Adrenal gland (tissue), 12 donors: ENCODE data around the gene TPD52L1. TPM values are rescaled to one million over a fixed set of nuclear protein-coding genes. Genes with fewer than 3 reads are reported as not detected.

ENCODE experiments used
- DNase-seq, 7 donors: peaks; one replicate each; pipeline ENCODE4 v3.0.0-alpha.2; 2019 to 2020
- H3K27ac ChIP-seq, 5 donors: fragments of 200-600 bp; sonication (generic) in 4 of 5; 1 replicate in 3 of 5; 2 replicates in 2 of 5; pipeline versions ENCODE4 v1.5.1 to v1.8.0; 2016 to 2020; ENCODE audit warnings: mild to moderate bottlenecking in 1 of 5
- H3K27me3 ChIP-seq: fragments of 200-600 bp; 2 replicates; pipeline ENCODE4 v1.8.0; 2021
- H3K36me3 ChIP-seq, 2 donors: fragments of 200-600 bp; replicated peaks in 1 of 2; 1 replicate in 1 of 2; 2 replicates in 1 of 2; pipeline versions ENCODE4 v1.5.1 to v1.8.0; 2018 to 2022
- H3K4me1 ChIP-seq, 2 donors: fragments of 200-600 bp; replicated peaks in 1 of 2; 1 replicate in 1 of 2; 2 replicates in 1 of 2; pipeline versions ENCODE4 v1.5.1 to v1.8.0; 2018 to 2021
- H3K4me3 ChIP-seq, 4 donors: fragments of 200-600 bp; sonication (generic) in 3 of 4; one replicate each; pipeline ENCODE4 v1.5.1; 2016 to 2018
- H3K9me3 ChIP-seq, 3 donors: fragments of 200-600 bp; sonication (generic) in 1 of 3; replicated peaks in 1 of 3; 1 replicate in 2 of 3; 2 replicates in 1 of 3; pipeline versions ENCODE4 v1.5.1 to v1.8.0; 2016 to 2021
- POLR2A ChIP-seq, 2 donors: fragments of 450-650 bp; IDR thresholded peaks; one replicate each; pipeline ENCODE4 v1.6.1; 2017; ENCODE audit warnings: antibody characterized with exemption in 2 of 2, mild to moderate bottlenecking in 2 of 2, moderate library complexity in 1 of 2
- WGBS, 4 donors: extraction: QIAGEN DNeasy Blood & Tissue Kit in 2 of 4; methylation state at CpG; one replicate each; pipeline versions ENCODE4 v1.1.5 to v1.1.7; 2013 to 2017; 5-methylcytosine and 5-hydroxymethylcytosine counted together
- intact Hi-C, 2 donors: fragments of 100-400 bp; cut with DNase I; formaldehyde crosslinking; loops; one replicate each; pipeline versions ENCODE4 v1.14.1 to v1.15.0; 2022 to 2023
- polyA plus RNA-seq, 3 donors: library from polyadenylated mRNA; stranded (reverse); fragments of 200-250 nt in 2 of 3; fragments of 350-450 nt in 1 of 3; fragmentation: Illumina TruSeq in 1 of 3; extraction: RNeasy Lipid Tissue Mini Kit (QIAGEN cat#74804) in 1 of 3; gene quantifications; one replicate each; pipeline ENCODE4 v1.2.3, GENCODE V29; 2013 to 2014
- total RNA-seq, 9 donors: library from RNA; depleted of rRNA in 4 of 9; stranded (reverse); fragments of >200 nt in 4 of 9; fragments of 120-200 nt in 1 of 9; fragmentation: NEBNext Ultra II Directional in 1 of 9; extraction: Animal tissue kit (Norgen Biotek cat#: 25700) in 1 of 9; gene quantifications; one replicate each; pipeline versions ENCODE4 v1.1.0 to v1.2.4, GENCODE V29; 2013 to 2023
- TF ChIP-seq, protein P1 (sequence below), 6 experiments: fragments of 450-650 bp in 4 of 6; fragments of 200-600 bp in 2 of 6; sonication (generic) in 1 of 6; IDR thresholded peaks; 1 replicate in 5 of 6; 2 replicates in 1 of 6; pipeline versions ENCODE4 v1.5.1 to v1.8.0; 2016 to 2021; ENCODE audit warnings: antibody characterized with exemption in 6 of 6, mild to moderate bottlenecking in 2 of 6, moderate library complexity in 1 of 6
- donor health status: healthy with polysubstance abuse.
- donor health status: Bipolar disorder and iron deficiency.
- donor health status: DM: yes; HTN: yes; CAD: no.
- donor health status: DM: no; HTN: no; CAD: no.
- donor health status: DM: no; HTN: no; CAD: no.
- donor health status: DM: yes; HTN: yes; CAD: no.

Gene TPD52L1
- total and polyA plus RNA-seq, 12 donors: 37.0 to 2,041 (median 435) TPM

DNA sequence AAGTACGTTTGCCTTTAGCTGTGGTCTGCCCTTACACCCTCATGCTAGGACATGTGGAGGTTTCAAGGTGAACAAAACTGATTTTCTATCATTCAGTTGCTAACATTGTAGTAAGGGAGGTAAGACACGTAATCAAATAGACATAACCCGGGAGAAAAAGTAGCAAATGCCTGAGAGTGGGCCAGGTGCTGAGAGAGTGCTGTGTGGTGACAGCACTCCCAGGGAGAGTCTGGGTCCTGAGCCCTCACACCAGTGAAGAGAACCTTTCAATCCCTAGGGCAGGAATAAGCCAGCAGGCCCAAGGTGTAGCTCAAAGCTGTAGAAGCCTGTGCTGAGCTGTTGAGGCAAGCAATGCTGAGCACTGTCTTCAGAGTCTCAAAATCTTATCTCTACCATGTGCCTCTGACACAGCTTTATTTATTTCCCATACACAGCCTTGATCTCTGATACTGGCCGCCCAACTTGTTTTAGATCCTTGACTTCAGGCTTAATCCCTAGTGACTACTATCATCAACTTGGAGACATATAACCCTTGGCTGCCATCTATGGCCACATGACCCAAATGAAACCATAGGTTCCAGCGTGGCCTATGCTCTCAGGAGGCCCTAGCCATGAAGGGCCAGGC is 55.2 kb downstream of the TPD52L1 start:
- 83 to 86% (median 84%) methylated on average over 5 of the region's 5 CpGs for WGBS, 4 donors
- intact Hi-C loops: loop anchor here in 1 of 2 donors (10.0 kb wide), 1 partner anchor 54 kb away; the partner anchor contains the start of gene TPD52L1
- no peak for DNase-seq

DNA sequence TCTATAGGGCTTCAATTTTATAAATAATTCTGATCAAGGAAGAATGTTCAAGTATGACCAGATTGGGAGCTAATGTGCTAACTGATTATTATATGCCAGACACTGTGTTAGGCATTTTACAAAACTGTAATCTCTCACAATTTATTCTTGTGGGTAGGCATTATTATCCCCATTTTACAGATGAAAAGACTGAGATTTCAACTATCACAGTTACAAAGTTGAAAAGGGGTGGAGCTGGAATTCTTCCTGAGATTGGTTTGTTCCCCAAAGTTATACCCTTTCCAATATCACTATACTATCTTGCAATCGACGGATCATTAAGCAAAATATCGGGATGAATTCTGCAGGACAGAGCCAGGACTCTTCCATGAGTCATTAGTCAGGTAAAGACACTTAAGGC is 57.1 kb downstream of the TPD52L1 start:
- TF ChIP-seq, protein P1, sequence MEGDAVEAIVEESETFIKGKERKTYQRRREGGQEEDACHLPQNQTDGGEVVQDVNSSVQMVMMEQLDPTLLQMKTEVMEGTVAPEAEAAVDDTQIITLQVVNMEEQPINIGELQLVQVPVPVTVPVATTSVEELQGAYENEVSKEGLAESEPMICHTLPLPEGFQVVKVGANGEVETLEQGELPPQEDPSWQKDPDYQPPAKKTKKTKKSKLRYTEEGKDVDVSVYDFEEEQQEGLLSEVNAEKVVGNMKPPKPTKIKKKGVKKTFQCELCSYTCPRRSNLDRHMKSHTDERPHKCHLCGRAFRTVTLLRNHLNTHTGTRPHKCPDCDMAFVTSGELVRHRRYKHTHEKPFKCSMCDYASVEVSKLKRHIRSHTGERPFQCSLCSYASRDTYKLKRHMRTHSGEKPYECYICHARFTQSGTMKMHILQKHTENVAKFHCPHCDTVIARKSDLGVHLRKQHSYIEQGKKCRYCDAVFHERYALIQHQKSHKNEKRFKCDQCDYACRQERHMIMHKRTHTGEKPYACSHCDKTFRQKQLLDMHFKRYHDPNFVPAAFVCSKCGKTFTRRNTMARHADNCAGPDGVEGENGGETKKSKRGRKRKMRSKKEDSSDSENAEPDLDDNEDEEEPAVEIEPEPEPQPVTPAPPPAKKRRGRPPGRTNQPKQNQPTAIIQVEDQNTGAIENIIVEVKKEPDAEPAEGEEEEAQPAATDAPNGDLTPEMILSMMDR (IDR thresholded peaks at IDR 0.05): no peak
- no peak for TF ChIP-seq POLR2A (IDR thresholded peaks at IDR 0.05)
- Histone ChIP-seq H3K4me1 (peaks cover 6 to 33% of the 10 kb centered on the region in 2 donors), H3K27me3 (no peaks in the 10 kb centered on the region), H3K36me3 (no peaks in the 10 kb centered on the region), H3K9me3 (no peaks in the 10 kb centered on the region), H3K4me3 (no peak overlapping the region), H3K27ac (no peak overlapping the region)
- DNase-seq: no peak
- intact Hi-C loops: no loop called here
- WGBS, 4 donors: 93 to 96% (median 94%) methylated on average over 3 of the region's 3 CpGs

More for the DNA sequence above, 55.2 kb downstream of the TPD52L1 start:
- no peak overlapping the region for H3K4me3 ChIP-seq
- H3K4me1 ChIP-seq: peaks cover 9 to 38% of the 10 kb centered on the region in 2 donors
- peak overlapping the region in 3 of 5 donors; percentile 15 to 48 (median 21) for H3K27ac ChIP-seq
- H3K27me3 ChIP-seq: no peaks in the 10 kb centered on the region
- no peaks in the 10 kb centered on the region for H3K9me3 ChIP-seq
- H3K36me3 ChIP-seq: no peaks in the 10 kb centered on the region
- TF ChIP-seq, protein P1 (IDR thresholded peaks at IDR 0.05): no peak
- no peak for TF ChIP-seq POLR2A (IDR thresholded peaks at IDR 0.05)

DNA sequence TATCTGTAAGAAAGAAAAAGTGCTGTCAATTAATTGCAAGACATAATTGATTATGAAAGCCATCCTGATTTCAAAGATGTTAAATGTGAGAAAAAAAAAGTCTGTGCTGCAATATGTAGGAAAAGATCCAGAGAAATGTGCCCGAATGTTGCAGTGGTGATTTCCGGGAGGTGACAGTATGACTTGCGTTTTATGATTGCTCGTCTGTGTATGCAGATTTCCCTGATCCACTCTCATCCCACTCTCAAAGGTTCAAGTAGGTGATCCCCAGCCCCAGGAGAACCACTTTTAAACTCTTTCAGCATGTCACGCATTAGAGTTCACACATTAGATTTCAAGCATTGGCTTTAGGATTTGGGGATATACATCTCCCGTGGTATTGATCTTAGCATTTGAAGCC is 57.8 kb downstream of the TPD52L1 start:
- WGBS, 4 donors: 89 to 95% (median 93%) methylated on average over 6 of the region's 6 CpGs
- TF ChIP-seq, protein P1 (IDR thresholded peaks at IDR 0.05): no peak
- no peak for TF ChIP-seq POLR2A (IDR thresholded peaks at IDR 0.05)
- no peak for DNase-seq
- Histone ChIP-seq H3K9me3 (no peaks in the 10 kb centered on the region), H3K27me3 (no peaks in the 10 kb centered on the region), H3K27ac (no peak overlapping the region), H3K4me1 (peaks cover 4 to 26% of the 10 kb centered on the region in 2 donors), H3K4me3 (no peak overlapping the region), H3K36me3 (no peaks in the 10 kb centered on the region)
- intact Hi-C loops: no loop called here

DNA sequence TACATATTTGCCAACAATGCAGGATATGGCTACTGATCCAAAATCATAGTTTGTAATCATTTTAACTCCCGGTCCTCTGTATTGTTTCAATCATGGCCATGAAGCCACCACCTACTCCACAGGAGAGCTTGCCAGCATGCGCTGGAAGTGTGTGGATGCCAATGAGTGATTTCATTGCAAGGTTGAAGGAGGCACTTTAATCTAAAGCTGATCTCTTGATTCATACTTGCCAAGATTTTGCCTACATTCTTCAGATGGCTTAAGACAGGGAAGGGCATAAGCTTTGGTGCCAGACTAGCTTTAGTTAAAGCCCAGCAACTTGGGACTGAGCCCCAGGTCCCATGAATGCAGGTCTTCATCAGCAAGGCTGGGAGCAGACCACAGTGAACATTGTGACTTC is 58.8 kb downstream of the TPD52L1 start:
- WGBS, 4 donors: 43 to 59% (median 47%) methylated on average over 2 of the region's 2 CpGs

More for the DNA sequence above, 58.8 kb downstream of the TPD52L1 start:
- peaks cover 0 to 24% of the 10 kb centered on the region in 2 donors for H3K4me1 ChIP-seq
- no peaks in the 10 kb centered on the region for H3K27me3 ChIP-seq
- H3K9me3 ChIP-seq: no peaks in the 10 kb centered on the region
- H3K27ac ChIP-seq: no peak overlapping the region
- no peak for TF ChIP-seq POLR2A (IDR thresholded peaks at IDR 0.05)
- TF ChIP-seq, protein P1 (IDR thresholded peaks at IDR 0.05): no peak
- intact Hi-C loops: no loop called here
- H3K4me3 ChIP-seq: no peak overlapping the region
- peak in 1 of 7 donors; percentile 33 for DNase-seq
- no peaks in the 10 kb centered on the region for H3K36me3 ChIP-seq
